HL-60 (cell line): ENCODE measurements around the gene RSRC2.

ENCODE experiments used
- CTCF ChIP-seq: IDR thresholded peaks from one replicate; pipeline ENCODE4 v1.5.1; 2011; ENCODE audit warnings: low read length, control low read depth, inconsistent platforms; ENCODE audit not compliant: insufficient read depth
- POLR2AphosphoS5 ChIP-seq: IDR thresholded peaks from 2 replicates; pipeline ENCODE4 v1.6.1; 2012; ENCODE audit warnings: low read depth

GRCh38 chr12:122544537-122544936, 17.8 kb upstream of the RSRC2 start:
- TF ChIP-seq CTCF = no peak
- no peak for TF ChIP-seq POLR2AphosphoS5
